Subcutaneous abdominal adipose tissue (tissue), 5 donors: ENCODE results near the gene MBTD1.
"Not testable (repeated sequence)": the region's sequence is repeated elsewhere in the genome, so short reads cannot be mapped to it uniquely, and the experiment has no call there.

Experiments
- H3K27ac ChIP-seq: one replicate; pipeline ENCODE4 v1.7.0; 2013; ENCODE audit warnings: low read depth, mild to moderate bottlenecking, inconsistent platforms, low read length, moderate library complexity
- H3K27me3 ChIP-seq, 5 donors: one replicate each; pipeline ENCODE4 v1.7.0; 2013; ENCODE audit warnings: low read length in 5 of 5, inconsistent platforms in 1 of 5; ENCODE audit not compliant: control insufficient read depth in 5 of 5, insufficient read depth in 4 of 5
- H3K36me3 ChIP-seq, 5 donors: one replicate each; pipeline ENCODE4 v1.7.0; 2013; ENCODE audit warnings: low read length in 5 of 5; ENCODE audit not compliant: control insufficient read depth in 5 of 5, insufficient read depth in 5 of 5
- H3K4me1 ChIP-seq, 5 donors: one replicate each; pipeline ENCODE4 v1.7.0; 2013; ENCODE audit warnings: low read length in 5 of 5, mild to moderate bottlenecking in 3 of 5, moderate library complexity in 1 of 5; ENCODE audit not compliant: control insufficient read depth in 5 of 5, insufficient read depth in 5 of 5
- H3K4me3 ChIP-seq, 5 donors: one replicate each; pipeline ENCODE4 v1.7.0; 2013; ENCODE audit warnings: low read length in 5 of 5, low read depth in 1 of 5
- H3K9ac ChIP-seq, 5 donors: one replicate each; pipeline ENCODE4 v1.7.0; 2013; ENCODE audit warnings: low read length in 5 of 5, mild to moderate bottlenecking in 4 of 5, moderate library complexity in 3 of 5
- H3K9me3 ChIP-seq, 5 donors: one replicate each; pipeline ENCODE4 v1.7.0; 2013; ENCODE audit warnings: low read length in 5 of 5; ENCODE audit not compliant: control insufficient read depth in 5 of 5
- donor health status: healthy.
- donor health status: healthy.
- donor health status: healthy.
- donor health status: healthy.
- donor health status: healthy.

MBTD1 gene

GRCh38 chr17:51270636-51271035 is 10.8 kb upstream of the MBTD1 start:
- peaks cover 26 to 72% (median 29%) of the 10 kb centered on the region in 5 donors for H3K36me3 ChIP-seq
- H3K4me1 ChIP-seq: peaks cover 0 to 7% (median 6%) of the 10 kb centered on the region in 5 donors
- H3K4me3 ChIP-seq: no peak overlapping the region

DNA sequence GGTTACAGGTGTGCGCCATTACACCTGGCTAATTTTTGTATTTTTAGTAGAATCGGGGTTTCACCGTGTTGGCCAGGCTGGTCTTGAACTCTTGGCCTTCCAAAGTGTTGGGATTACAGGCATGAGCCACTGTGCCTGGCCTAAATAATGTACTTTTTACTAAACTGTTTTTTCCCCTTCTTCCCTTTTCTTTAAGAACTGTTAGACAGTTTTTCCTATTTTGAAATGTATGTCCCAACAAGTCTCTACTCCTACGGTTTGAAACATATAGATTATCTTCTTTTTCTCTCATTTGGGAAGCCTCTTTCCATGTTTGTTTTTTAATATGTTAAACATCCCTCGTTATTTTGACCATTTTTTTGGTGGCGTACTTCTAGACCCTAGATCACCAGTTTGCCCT is 10.1 kb upstream of the MBTD1 start:
- Histone ChIP-seq H3K27me3 (no peaks in the 10 kb centered on the region), H3K36me3 (peaks cover 25 to 71% (median 26%) of the 10 kb centered on the region in 5 donors)

More at GRCh38 chr17:51270636-51271035, 10.8 kb upstream of the MBTD1 start:
- no peaks in the 10 kb centered on the region for H3K9me3 ChIP-seq
- H3K27ac ChIP-seq: peak overlapping the region; percentile 56
- H3K9ac ChIP-seq: no peak overlapping the region
- H3K27me3 ChIP-seq: no peaks in the 10 kb centered on the region

GRCh38 chr17:51264466-51264865 is 4.6 kb upstream of the MBTD1 start:
- H3K36me3 ChIP-seq: peaks cover 11 to 36% (median 21%) of the 10 kb centered on the region in 5 donors
- H3K9me3 ChIP-seq: not testable (repeated sequence)

More for the DNA sequence above, 10.1 kb upstream of the MBTD1 start:
- no peak overlapping the region for H3K9ac ChIP-seq
- H3K4me3 ChIP-seq: no peak overlapping the region
- H3K9me3 ChIP-seq: no peaks in the 10 kb centered on the region
- H3K4me1 ChIP-seq: peaks cover 0 to 7% (median 6%) of the 10 kb centered on the region in 5 donors
- peak overlapping the region; percentile 56 for H3K27ac ChIP-seq

DNA sequence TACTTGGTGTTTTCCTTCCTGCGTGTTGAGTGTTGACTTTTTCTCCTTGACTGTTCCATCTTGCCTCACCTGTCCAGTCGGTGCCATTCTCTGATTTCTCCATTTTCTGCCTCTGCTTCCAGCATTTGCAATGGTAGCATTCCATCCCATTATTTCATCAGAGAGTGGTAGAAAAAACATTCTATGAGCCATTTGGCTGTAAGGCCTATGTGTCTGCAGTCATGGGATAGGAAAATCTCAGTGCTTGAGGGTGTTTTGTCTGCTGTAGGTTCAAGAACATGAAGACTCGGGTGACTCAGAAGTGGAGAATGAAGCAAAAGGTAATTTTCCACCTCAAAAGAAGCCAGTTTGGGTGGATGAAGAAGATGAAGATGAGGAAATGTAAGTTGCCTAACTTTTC is 3.2 kb upstream of the MBTD1 start:
- H3K36me3 ChIP-seq: peaks cover 9 to 22% (median 13%) of the 10 kb centered on the region in 5 donors
- no peaks in the 10 kb centered on the region for H3K9me3 ChIP-seq
- H3K27ac ChIP-seq: no peak overlapping the region
- peaks cover 10 to 34% (median 27%) of the 10 kb centered on the region in 5 donors for H3K4me1 ChIP-seq
- no peak overlapping the region for H3K9ac ChIP-seq
- no peak overlapping the region for H3K4me3 ChIP-seq
- H3K27me3 ChIP-seq: peaks cover 0 to 4% (median 0%) of the 10 kb centered on the region in 5 donors

More at GRCh38 chr17:51264466-51264865, 4.6 kb upstream of the MBTD1 start:
- not testable (repeated sequence) for H3K27me3 ChIP-seq, H3K4me3 ChIP-seq, H3K27ac ChIP-seq
- peaks cover 6 to 20% (median 12%) of the 10 kb centered on the region in 5 donors for H3K4me1 ChIP-seq
- peak overlapping the region in 1 of 5 donors; percentile 30 for H3K9ac ChIP-seq

GRCh38 chr17:51261024-51261963 is 1.4 kb upstream of the MBTD1 start:
- peak overlapping the region; percentile 70 to 95 (median 85) for H3K4me3 ChIP-seq
- peaks cover under 1 to 6% (median 6%) of the 10 kb centered on the region in 5 donors for H3K36me3 ChIP-seq
- H3K27me3 ChIP-seq: peaks cover 0 to 4% (median 0%) of the 10 kb centered on the region in 5 donors
- H3K9ac ChIP-seq: peak overlapping the region; percentile 33 to 99 (median 88)
- H3K27ac ChIP-seq: peak overlapping the region; percentile 97
- H3K9me3 ChIP-seq: no peaks in the 10 kb centered on the region
- H3K4me1 ChIP-seq: peaks cover 10 to 47% (median 37%) of the 10 kb centered on the region in 5 donors

DNA sequence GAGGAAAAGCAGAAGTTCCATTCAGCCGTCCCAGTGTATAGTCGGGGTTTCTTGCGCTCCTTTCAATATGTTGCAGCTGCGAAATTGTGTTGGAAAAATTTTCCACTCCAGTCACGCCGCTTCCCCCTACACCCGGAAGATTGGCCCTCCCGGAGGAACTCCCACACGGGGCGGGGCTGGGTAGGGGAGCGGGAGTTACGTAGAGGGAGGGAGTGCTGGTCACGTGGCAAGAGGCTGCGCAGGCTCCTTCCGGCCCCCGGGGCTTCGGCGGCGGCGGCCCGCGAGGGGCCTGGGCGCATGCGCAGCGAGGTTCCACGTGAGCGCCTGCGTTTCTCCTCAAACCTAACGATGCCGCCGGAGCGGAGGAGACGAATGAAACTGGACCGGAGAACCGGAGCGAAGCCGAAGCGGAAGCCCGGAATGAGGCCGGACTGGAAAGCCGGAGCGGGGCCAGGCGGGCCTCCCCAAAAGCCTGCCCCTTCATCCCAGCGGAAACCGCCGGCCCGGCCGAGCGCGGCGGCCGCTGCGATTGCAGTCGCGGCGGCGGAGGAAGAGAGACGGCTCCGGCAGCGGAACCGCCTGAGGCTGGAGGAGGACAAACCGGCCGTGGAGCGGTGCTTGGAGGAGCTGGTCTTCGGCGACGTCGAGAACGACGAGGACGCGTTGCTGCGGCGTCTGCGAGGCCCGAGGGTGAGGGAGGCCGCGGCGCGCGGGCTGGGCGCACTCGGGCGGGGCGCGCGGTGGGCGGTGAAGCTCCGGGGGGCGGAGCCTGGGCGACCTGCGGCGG is 581 bp upstream of the MBTD1 start, which contains the start of gene UTP18:
UTP18 (plus strand) TSS at position 310 of the 787 bp plus-strand sequence; CDS start at position 349, 39 bp downstream.
- peak within 1 kb of the TSS; percentile 70 to 99 (median 91) for H3K9ac ChIP-seq
- peak within 1 kb of the TSS; percentile 97 for H3K27ac ChIP-seq
- no peaks in the 10 kb centered on the region for H3K9me3 ChIP-seq
- peaks cover 0 to 4% (median 0%) of the 10 kb centered on the region in 5 donors for H3K27me3 ChIP-seq
- H3K4me1 ChIP-seq: peaks cover 10 to 47% (median 37%) of the 10 kb centered on the region in 5 donors
- peak within 1 kb of the TSS; percentile 70 to 95 (median 85) for H3K4me3 ChIP-seq
- H3K36me3 ChIP-seq: peaks cover 0 to 8% (median 4%) of the 10 kb centered on the region in 5 donors

DNA sequence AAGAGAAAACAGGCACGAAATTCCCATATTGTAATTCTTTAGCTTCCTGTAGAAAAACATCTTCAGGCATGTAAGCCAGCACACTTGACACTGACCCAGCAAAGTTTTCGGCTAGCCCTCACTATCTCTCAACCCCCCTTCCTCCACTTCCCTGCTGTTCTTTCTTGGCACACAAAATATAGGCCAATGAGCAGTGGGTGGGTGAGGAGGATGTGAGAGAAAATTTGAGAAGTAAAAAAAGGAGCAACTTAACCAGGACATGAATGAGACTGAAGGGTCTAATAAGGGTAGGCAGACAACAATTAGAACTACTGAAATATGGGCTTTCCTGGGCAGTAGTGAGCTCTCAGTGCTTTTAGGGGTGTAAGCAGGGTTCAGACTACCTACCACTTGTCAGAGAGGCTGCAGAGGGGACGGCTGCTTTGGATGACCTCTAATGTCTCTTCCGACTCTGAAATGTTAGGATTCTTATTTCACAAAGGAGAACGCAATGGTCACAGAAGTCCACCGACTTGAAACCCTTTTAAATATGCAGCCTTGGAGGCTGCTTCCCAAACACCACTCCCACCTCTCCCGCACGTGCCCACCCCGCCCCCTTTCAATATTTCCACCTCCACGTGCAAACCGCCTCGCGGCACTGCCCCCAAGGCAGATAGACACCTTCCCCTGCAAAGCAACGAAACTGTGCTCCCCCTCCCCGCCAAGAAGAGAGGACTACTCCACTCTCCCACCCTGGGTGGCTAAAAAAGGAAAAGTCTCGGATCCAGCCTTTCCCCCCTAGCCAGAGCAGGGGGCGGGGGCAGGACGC is 889 bp downstream of the MBTD1 start:
- H3K4me3 ChIP-seq: peak overlapping the region; percentile 70 to 93 (median 85)
- peaks cover 0 to 14% (median 4%) of the 10 kb centered on the region in 5 donors for H3K36me3 ChIP-seq
- H3K27me3 ChIP-seq: peaks cover 0 to 4% (median 0%) of the 10 kb centered on the region in 5 donors
- peak overlapping the region; percentile 63 to 99 (median 88) for H3K9ac ChIP-seq
- no peaks in the 10 kb centered on the region for H3K9me3 ChIP-seq
- peak overlapping the region; percentile 97 for H3K27ac ChIP-seq
- peaks cover 10 to 47% (median 37%) of the 10 kb centered on the region in 5 donors for H3K4me1 ChIP-seq

DNA sequence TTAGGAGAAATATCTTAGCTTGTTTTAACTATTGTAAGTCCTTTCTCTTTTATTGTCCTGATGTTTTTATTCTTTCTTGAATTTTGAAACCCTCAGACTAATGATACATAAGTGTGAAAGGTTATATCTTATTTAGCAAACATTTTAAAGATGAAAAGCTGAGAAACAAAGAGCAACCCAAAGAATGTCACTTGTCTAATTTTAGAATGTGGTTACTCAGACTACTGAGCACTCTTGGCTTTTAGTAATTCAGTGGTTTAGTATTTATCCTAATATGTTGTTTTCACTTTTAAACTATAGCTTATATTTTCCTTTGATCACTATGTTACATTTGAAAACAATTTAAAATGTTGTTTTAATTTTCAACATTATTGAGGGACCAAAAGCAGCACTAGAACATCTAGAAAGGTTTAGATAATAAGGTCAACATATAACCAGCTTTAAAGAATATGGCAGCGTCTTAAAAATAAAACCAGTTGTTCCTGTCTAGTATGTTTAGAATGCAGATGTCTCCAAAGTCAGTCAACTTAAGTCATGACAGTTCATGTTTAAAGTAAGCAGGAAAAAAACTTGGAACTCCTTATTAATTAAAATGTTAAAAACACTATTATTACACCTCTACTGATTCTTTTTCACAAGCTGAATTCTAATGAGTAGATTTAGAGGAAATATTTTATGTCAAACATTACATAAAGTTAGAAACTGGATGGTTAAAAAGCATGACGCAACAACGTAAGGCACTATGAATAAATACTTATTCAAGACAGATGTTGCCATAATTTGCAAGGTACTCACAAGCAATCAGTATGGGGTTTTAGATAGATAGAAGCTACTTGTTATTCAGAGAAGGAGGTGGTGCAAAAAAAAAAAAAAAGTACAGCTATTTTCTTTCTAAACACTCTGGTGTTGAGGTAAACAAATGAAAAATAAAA is 2.4 kb downstream of the MBTD1 start:
- peaks cover 0 to 4% (median 0%) of the 10 kb centered on the region in 5 donors for H3K27me3 ChIP-seq
- H3K27ac ChIP-seq: no peak overlapping the region
- H3K4me1 ChIP-seq: peaks cover 8 to 42% (median 32%) of the 10 kb centered on the region in 5 donors
- H3K9ac ChIP-seq: peak overlapping the region in 2 of 5 donors; percentile 37 to 46
- no peaks in the 10 kb centered on the region for H3K9me3 ChIP-seq
- no peak overlapping the region for H3K4me3 ChIP-seq
- H3K36me3 ChIP-seq: peaks cover 0 to 14% (median 4%) of the 10 kb centered on the region in 5 donors
